GM18951 (cell line): ENCODE results near the gene DNASE1.

Experiments used
- POLR2A ChIP-seq: IDR thresholded peaks from 4 replicates; pipeline ENCODE4 v1.6.1; 2011; ENCODE audit warnings: mild to moderate bottlenecking; ENCODE audit not compliant: insufficient read length, insufficient read depth; ENCODE audit errors: extremely low read depth
- in situ Hi-C: fragments of 300-500 bp; cut with MboI; formaldehyde crosslinking; loops from one replicate; pipeline ENCODE4 v1.12.0; 2022; ENCODE audit warnings: low sequenced_read_pairs, mixed read lengths, inconsistent platforms; ENCODE audit not compliant: unreplicated experiment

The DNASE1 gene

DNA sequence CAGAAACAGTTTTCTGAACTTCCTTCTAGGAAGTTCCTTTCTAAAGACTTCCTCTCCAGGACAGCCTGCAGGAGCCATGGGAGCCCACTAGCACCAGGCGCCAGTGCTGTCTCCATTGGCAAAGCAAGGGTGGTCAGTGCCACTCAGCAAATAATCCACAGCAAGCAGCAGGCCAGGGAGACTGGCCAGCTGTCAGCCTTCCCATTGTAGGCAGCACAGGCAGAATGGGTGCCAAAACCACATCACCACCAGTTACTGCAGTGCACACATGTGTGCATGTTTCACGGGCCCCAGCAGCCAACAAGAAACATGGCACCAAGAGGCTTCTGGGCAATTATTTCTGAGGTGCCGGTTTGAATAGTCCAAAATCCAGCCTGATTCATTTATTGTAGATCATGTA lies 26.7 kb downstream of the DNASE1 start:
- in situ Hi-C loops, result no loop called here
- TF ChIP-seq POLR2A, result no peak

DNA sequence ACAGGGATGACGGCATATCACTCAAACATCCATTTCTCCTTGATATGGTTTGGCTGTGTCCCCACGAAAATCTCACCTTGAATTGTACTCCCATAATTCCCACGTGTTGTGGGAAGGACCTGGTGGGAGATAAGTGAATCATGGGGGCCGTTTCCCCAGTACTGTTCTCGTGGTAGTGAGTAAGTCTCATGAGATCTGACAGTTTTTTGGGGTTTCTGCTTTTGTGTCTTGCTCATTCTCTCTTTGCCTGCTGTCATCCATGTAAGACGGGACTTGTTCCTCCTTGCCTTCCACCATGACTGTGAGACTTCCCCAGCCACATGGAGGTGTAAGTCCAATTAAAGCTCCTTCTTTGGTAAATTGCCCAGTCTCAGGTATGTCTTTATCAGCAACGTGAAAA lies 32.5 kb downstream of the DNASE1 start:
- in situ Hi-C loops, result no loop called here
- TF ChIP-seq POLR2A, result no peak

DNA sequence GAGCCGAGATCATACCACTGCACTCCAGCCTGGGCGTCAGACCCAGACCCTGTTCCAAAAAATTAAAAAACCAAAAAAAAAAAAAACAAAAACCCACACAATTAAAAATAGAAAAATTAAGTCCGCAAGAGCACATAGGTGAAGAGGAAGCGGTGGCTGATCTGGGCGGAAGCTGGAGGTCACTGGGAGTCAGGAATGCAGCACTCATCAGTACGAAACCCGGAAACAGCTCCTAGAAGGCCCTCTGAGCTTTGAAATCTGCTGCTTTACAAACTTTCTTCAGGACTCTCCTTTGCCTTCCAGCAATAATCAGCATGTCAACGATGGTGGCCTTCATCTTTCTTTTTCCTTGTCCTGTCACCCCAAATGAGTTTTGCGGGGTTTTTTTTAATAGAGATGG lies 33.3 kb downstream of the DNASE1 start:
- TF ChIP-seq POLR2A, result no peak
- in situ Hi-C loops, result no loop called here

DNA sequence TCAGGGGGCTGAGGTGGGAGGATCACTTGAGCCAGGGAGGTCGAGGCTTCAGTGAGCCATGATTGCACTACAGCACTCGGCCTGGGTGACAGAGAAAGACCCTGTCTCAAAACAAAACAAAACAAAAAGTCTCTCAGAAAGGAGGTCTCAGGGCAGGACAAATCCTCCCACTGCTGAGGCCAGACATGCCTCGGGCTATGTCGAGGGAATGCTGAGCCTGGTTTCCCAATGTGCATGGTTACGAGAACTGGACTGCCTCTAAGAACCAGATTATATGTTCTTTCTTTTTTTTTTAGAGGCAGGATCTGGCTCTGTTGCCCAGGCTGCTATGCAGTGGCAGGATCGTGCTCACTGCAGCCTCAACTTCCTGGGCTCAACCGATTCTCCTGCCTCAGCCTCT lies 35.2 kb downstream of the DNASE1 start:
- no peak for TF ChIP-seq POLR2A
- in situ Hi-C loops, result no loop called here

DNA sequence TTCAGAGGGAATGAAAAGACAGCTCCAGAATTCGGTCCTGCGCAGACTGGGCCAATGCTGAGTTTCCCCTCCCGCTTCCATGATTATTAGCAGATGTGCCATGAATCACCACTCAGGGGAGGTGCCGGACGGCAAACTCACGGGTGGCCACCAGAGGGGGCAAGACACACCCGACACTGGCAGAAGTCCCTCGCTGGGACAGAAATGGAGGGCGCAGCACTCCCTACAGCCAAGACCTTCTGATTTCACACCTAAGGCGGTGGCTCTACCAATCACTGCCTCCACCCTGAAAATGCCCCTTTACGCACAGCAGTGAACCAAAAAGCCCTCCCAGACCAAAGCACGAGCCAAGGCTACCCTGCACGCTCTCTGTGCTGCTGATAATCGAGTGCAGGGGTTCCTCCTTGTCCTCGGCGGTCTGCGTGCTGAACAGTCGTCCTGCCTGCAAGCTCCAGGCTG lies 36.0 kb downstream of the DNASE1 start:
- in situ Hi-C loops, result no loop called here
- no peak for TF ChIP-seq POLR2A

DNA sequence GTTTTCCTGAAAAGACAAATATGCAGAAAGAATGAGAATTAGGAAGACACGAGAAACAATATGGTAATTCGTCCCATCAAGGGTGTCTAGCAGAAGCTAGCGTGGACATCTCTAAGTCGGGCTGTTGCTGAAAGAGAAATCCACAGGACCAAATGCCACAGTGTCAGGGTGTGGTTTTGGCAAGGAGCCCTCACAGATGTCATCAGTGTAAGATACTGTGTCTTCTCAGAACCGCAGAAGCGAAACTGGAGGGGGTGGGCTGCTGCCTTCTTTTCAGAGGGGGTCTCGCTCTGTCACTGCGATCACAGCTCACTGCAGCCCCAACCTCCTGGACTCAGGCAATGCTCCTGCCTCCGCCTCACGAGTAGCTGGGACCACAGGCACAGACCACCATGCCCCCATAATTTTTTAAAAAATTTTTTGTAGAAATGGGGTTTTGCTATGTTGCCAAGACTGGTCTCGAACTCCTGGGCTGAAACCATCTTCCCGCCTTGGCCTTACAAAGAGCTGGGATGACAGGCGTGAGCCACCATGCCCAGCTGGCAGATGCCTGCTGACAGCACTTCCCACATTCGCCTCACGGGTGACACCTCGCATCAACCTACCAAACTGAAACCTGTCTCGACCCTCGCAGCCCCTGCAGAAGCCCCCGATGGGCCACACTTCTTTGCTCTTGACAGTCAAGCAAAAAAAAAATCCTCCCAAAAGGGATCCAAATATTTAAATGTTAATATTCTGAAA lies 36.7 kb downstream of the DNASE1 start:
- TF ChIP-seq POLR2A, result no peak
- in situ Hi-C loops, result no loop called here

DNA sequence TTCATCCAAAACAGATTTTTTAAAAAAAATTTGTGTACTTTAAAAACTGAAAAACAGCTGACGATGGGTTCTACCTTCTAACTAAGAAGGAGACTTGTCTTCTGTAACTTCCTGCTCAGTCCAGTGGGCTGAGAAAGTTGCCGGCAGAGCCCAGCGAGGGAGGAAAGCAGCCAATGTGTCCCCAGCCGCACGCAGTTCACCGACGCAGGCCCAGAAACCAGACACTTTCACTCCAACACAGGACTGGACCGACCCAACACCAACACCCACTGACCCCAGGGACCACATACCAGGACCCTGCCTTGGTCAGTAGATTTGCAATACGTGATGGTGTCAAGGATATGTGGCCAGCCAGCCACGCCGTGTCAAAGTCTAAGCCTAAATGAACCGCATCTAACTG lies 37.3 kb downstream of the DNASE1 start:
- TF ChIP-seq POLR2A, result no peak
- in situ Hi-C loops, result no loop called here

DNA sequence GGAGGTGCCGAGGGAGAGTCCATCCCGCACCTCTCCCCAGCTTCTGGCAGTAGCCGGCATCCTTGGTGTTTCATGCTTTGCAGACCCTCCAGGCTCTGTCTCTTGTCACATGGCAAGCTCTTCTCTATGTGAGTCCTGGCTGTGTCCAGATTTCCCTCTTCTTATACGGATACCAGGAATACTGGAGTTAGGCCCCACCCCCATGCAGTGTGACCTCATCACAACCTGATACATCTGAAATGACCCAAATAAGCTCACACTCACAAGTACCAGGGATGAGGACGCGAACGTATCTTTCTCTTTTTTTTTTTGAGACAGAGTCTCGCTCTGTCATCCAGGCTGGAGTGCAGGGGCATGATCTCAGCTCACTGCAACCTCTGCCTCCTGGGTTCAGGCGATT lies 39.6 kb downstream of the DNASE1 start:
- TF ChIP-seq POLR2A, result no peak
- in situ Hi-C loops, result no loop called here

DNA sequence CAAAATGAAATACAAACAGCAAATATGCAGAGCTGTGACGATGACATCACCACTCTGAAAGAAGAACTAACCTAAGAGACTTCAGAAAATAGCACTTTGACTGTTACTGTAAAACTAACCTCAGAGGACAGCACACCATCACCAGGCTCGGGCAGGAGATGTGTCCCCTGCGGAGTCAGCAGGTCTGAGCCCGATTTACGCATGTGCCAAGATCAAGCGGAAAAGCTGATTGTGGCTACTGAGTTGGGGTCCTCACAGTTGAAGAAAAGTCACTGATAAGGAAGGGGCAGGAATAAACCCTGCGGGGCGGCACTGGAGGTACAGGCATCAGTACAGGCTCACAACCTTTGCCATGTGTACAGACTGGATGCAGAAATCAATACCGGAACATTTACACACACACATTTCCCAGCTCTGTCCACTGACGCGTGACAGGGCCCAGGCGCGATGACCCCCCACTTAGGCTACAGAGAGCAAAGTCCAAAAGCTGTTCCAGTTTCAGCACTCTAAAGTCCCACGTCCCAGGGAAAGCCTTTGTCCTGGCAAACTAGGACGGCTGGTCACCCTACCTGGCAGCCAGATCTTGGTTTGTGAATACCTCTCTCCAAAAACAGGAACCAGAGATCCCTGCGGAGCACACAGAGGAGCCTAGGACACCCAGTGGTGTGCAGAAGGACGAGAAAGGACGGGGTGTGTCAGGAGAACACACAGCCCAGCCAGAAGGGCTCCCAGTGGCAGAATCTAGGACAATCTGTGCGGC lies 41.3 kb downstream of the DNASE1 start:
- in situ Hi-C loops, result no loop called here
- no peak for TF ChIP-seq POLR2A

DNA sequence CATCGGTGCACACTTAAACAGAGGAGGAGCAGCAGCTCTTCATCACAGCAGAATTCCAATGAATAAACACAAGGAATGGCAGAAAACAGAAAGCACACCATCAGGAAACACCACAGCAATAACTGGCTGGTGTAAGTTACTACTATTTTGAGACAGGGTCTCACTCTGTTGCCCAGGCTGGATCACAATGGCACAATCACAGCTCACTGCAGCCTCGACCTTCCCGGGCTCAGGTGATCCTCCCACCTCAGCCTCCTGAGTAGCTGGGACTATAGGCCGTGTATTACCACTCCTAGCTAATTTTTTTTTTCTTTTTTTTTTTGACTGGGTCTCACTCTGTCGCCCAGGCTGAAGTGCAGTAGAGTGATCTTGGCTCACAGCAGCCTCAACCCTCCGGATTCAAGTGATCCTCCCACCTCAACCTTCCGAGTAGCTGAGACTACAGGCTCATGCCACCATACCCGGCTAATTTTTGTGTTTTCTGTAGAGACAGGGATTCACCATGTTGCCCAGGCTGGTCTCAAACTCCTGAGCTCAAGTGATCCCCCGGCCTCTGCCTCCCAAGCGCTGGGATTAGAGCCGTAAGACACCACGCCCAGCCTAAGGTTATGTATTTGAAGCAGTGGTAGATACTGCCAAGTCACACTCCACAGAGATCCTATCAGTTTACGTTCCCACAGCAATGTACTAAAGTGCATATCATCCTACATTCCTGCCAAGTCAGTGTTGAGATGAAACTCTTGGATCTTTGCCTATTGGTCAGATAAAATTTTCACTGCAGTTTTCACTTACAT lies 42.1 kb downstream of the DNASE1 start:
- no peak for TF ChIP-seq POLR2A
- in situ Hi-C loops, result no loop called here

DNA sequence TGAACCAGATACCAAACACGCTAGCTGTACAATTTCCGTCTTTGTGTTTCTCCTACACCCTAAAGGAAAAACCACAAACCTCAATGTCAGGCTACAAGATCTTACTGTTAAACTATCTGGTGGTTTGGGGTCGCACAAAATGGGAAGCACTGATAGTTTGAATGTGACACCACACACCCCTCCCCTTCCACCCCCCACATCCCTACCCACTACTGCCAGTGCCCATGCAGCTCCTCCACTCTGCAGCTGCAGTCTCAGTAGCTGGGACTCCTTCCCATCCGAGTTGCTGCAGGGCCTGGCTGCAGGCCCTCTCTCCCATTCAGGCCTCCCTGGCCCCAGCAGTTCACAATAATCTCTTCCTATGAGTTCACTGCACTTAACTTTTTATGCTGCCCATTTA lies 44.5 kb downstream of the DNASE1 start:
- no peak for TF ChIP-seq POLR2A
- in situ Hi-C loops, result no loop called here

DNA sequence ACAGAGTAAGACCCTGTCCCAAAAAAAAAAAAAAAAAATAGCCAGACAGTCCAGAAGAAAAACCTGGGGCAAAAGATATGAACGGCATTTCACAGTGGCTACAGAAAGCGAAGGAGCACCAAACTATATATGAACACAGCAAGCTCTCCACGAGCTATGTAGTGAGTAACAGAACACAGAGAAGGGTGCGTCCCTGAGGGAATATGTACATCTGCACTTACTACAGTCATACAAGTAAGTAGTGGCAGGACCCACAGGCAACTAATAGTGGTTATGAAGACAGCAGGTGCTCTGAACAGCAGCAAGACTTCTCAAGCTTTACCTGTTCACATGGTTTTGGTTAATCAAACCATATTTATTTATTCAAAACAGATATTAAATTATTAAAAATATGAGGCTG lies 47.0 kb downstream of the DNASE1 start:
- in situ Hi-C loops, result no loop called here

DNA sequence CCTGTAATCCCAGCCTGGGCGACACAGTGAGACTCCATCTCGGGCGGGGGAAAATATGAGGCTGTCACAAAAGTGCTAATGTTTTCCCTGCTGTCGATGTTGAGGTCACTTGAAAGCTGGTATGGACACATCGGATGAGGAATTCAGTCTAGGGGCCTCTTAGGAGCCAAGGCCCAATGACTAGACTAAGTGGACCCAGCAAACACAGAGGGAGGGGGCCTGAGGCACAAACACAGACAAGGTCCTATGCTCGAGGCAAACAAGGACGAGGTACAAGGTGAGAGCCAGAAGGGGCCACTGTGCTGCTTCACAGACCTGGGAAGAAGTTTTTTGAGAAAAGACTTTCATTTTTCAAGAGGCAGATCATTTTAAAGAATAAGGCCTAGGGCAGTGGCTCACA lies 47.6 kb downstream of the DNASE1 start:
- no peak for TF ChIP-seq POLR2A
- in situ Hi-C loops, result no loop called here

More for the DNA sequence above, 47.0 kb downstream of the DNASE1 start:
- TF ChIP-seq POLR2A, result no peak
